ENCODE measurements around the gene HSD17B12.

The HSD17B12 gene

DNA sequence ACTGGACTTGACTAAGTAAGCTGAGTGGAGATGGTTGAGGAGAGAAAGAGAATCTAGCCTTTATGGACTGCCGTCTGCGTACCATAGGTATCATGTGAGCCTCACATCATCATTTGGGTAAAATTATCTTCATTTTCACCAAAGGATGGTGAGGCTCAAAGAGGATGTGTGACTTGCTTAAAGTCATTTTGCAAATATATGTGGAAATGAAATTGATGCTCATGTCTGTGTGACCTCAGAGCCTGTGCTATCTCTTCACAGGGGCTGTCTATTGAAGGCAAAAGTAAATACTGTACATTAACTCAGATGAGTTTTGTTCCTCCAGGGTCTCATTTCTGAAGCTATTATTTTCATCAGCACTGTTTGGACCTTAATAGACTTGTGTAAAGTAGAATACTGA lies 116.8 kb downstream of the HSD17B12 start:
- H3K27ac ChIP-seq = no peak overlapping the region
- TF ChIP-seq ZFX (IDR thresholded peaks at IDR 0.05) = no peak
- TF ChIP-seq, protein P1, sequence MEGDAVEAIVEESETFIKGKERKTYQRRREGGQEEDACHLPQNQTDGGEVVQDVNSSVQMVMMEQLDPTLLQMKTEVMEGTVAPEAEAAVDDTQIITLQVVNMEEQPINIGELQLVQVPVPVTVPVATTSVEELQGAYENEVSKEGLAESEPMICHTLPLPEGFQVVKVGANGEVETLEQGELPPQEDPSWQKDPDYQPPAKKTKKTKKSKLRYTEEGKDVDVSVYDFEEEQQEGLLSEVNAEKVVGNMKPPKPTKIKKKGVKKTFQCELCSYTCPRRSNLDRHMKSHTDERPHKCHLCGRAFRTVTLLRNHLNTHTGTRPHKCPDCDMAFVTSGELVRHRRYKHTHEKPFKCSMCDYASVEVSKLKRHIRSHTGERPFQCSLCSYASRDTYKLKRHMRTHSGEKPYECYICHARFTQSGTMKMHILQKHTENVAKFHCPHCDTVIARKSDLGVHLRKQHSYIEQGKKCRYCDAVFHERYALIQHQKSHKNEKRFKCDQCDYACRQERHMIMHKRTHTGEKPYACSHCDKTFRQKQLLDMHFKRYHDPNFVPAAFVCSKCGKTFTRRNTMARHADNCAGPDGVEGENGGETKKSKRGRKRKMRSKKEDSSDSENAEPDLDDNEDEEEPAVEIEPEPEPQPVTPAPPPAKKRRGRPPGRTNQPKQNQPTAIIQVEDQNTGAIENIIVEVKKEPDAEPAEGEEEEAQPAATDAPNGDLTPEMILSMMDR (conservative IDR thresholded peaks at IDR 0.05) = no peak

DNA sequence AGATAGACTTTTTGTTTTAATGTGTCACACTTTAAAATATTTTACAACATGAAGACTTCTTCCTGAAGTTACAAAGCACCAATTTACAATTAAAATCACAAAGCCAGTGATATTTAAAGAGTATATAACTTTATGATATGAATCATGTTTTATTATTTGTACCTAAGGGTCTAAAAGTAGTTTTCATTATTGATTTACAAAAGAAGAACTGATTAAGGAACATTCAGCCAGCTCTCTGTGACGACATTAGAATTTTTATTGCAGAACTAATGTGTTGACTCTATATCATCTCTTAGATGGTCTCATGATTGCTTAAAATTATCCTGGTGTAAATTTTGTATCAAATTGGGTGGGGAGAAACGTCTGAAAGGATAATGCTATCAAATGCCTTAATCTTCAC lies 117.3 kb downstream of the HSD17B12 start:
- no peak overlapping the region for H3K27ac ChIP-seq
- TF ChIP-seq, protein P1 (conservative IDR thresholded peaks at IDR 0.05) = no peak
- TF ChIP-seq ZFX (IDR thresholded peaks at IDR 0.05) = no peak

DNA sequence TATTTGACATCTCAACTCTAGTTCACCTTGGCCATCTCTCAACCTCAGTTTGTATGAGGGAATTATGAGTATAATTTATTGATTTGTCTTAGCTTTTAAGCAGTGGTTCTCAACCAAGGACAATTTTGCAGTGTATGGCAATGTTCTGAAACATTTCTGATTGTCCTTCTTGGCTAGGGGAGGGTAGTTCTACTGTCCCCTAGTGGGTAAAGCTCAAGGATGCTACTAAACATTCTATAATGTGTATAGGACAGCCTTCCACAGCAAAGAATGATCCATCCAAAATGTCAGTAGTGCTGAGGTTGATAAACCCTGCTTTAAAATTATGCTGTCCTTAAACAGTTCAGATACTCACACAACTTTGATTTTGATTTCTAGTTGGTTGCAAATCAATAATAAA lies 122.0 kb downstream of the HSD17B12 start:
- H3K27ac ChIP-seq = no peak overlapping the region
- TF ChIP-seq, protein P1 (conservative IDR thresholded peaks at IDR 0.05) = peak; percentile 60
- TF ChIP-seq ZFX (IDR thresholded peaks at IDR 0.05) = no peak

DNA sequence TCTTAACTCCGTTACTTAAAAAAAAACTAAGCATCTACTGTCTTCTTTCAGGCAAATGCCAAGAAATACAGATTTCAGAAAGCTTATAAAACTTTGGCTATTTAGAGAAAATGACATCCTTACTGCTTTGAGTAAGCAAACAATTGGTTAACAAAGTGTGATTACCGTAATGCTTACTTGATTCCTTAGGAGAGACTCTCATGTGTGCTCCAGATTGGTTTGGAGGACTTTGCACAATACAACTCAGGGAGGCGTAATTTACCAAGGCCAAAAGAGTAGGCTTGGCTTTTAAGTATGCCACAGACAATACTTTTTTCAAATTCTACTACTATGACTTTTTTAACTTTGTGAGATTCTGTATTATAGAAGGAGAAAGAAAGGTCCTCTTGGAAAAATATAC lies 123.2 kb downstream of the HSD17B12 start:
- TF ChIP-seq, protein P1 (conservative IDR thresholded peaks at IDR 0.05) = no peak
- no peak for TF ChIP-seq ZFX (IDR thresholded peaks at IDR 0.05)
- no peak overlapping the region for H3K27ac ChIP-seq

DNA sequence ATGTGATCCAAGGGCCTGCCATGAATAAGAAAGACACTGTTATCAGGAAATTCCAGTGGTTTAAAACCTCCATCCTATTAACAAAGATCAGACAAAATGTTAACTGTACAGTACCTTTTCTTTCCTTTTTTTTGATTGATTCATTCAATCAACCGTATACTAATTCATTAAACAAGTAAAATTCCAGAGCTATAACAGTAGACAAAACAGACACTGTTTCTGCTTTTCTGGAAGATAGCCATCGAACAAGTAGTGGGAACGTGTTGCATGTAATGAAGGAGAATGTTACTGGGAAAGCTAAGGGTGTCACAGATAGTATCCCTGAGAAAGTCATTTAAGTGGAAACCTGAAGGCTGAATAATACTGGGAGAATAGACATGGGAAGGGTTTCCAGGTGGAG lies 126.4 kb downstream of the HSD17B12 start:
- TF ChIP-seq, protein P1 (conservative IDR thresholded peaks at IDR 0.05) = no peak
- no peak for TF ChIP-seq ZFX (IDR thresholded peaks at IDR 0.05)
- H3K27ac ChIP-seq = no peak overlapping the region

DNA sequence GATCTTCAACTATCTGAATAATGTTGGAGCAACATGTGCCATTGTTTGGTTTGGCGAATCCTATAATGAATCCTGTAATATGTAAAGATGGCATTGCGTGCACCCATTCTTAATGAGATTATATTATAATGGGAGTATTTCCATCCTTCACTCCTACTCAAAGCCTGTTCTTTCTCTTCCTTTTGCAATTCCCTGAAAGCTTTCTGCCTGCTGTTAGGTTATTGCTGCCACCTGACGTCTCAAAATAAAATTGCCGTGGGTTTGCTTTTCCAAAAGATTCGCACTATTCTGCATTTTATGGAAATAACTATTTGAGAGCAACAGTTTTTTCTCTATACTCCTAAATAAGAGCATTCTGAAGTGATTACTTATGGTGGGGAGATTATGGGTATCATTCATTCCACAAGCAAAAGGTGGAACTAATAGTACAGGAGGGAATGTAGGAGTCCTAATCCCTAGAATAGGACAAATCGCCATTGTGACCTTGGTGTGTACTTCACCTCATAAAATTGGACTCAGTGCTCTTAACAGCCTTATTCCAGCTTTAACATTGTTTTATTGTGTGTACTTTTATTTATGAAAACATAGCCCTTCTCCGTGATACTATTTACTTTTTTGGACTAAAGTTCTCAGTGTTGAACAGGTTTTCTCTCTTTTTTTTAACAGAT lies 130.5 kb downstream of the HSD17B12 start:
- no peak for TF ChIP-seq ZFX (IDR thresholded peaks at IDR 0.05)
- TF ChIP-seq, protein P1 (conservative IDR thresholded peaks at IDR 0.05) = peak; percentile 86
- no peak overlapping the region for H3K27ac ChIP-seq

DNA sequence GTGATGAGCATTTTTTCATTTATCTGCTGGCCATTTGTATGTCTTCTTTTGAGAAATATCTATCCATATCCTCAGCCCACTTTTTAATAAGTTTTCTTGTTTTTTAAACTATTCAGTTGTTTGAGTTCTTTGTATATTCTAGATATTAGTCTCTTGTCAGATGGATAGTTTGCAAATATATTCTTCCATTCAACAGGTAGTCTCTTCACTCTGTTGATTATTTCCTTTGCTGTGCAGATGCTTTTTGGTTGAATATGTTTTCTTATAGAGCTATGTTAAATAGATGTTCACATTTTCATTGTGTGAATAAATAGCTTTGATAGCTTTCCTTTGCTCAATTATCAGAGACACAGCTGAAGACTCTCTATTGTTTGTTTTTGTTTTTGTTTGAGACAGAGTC lies 131.9 kb downstream of the HSD17B12 start:
- no peak overlapping the region for H3K27ac ChIP-seq
- TF ChIP-seq, protein P1 (conservative IDR thresholded peaks at IDR 0.05) = no peak
- TF ChIP-seq ZFX (IDR thresholded peaks at IDR 0.05) = no peak

Measured in C4-2B (cell line).